Measurements from ENCODE around the gene APOBEC3H. TPM values are rescaled to one million over a fixed set of nuclear protein-coding genes. Genes with fewer than 3 reads are reported as not detected.

APOBEC3H gene
- total and polyA plus RNA-seq, 2 experiments from 2014 or later: not detected

DNA sequence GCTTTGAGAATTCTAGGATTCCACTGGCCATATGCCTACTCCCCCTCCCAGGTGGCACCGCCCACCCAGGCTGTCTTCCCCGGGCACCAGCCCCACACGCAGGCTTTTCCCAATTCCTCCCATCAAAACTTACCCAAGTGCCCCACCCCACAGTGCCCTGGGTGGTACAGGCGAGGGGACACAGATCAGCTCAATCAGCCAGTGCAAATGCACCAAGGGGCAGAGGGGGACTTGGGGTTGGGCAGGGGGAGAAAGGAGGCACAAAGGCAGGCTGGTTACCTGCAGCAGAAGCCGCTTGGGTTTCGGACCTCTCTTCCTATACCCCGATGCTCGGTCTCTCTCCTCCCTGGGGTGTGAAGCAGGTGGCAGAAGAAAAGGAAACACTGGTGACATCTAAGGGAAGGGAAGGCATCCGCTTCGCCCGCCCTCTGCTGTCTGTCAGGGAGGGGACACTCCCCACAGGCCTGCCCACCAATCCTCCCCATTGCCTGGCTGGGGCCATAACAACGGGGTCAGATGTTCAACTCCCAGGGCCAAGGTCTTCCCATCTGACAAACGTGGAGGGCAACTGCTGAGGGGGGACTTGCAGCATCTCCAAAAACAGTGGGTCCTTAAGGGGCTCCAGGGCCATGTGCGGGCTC is 41.4 kb downstream of the APOBEC3H start (continued):
- TF ChIP-seq, protein P1, sequence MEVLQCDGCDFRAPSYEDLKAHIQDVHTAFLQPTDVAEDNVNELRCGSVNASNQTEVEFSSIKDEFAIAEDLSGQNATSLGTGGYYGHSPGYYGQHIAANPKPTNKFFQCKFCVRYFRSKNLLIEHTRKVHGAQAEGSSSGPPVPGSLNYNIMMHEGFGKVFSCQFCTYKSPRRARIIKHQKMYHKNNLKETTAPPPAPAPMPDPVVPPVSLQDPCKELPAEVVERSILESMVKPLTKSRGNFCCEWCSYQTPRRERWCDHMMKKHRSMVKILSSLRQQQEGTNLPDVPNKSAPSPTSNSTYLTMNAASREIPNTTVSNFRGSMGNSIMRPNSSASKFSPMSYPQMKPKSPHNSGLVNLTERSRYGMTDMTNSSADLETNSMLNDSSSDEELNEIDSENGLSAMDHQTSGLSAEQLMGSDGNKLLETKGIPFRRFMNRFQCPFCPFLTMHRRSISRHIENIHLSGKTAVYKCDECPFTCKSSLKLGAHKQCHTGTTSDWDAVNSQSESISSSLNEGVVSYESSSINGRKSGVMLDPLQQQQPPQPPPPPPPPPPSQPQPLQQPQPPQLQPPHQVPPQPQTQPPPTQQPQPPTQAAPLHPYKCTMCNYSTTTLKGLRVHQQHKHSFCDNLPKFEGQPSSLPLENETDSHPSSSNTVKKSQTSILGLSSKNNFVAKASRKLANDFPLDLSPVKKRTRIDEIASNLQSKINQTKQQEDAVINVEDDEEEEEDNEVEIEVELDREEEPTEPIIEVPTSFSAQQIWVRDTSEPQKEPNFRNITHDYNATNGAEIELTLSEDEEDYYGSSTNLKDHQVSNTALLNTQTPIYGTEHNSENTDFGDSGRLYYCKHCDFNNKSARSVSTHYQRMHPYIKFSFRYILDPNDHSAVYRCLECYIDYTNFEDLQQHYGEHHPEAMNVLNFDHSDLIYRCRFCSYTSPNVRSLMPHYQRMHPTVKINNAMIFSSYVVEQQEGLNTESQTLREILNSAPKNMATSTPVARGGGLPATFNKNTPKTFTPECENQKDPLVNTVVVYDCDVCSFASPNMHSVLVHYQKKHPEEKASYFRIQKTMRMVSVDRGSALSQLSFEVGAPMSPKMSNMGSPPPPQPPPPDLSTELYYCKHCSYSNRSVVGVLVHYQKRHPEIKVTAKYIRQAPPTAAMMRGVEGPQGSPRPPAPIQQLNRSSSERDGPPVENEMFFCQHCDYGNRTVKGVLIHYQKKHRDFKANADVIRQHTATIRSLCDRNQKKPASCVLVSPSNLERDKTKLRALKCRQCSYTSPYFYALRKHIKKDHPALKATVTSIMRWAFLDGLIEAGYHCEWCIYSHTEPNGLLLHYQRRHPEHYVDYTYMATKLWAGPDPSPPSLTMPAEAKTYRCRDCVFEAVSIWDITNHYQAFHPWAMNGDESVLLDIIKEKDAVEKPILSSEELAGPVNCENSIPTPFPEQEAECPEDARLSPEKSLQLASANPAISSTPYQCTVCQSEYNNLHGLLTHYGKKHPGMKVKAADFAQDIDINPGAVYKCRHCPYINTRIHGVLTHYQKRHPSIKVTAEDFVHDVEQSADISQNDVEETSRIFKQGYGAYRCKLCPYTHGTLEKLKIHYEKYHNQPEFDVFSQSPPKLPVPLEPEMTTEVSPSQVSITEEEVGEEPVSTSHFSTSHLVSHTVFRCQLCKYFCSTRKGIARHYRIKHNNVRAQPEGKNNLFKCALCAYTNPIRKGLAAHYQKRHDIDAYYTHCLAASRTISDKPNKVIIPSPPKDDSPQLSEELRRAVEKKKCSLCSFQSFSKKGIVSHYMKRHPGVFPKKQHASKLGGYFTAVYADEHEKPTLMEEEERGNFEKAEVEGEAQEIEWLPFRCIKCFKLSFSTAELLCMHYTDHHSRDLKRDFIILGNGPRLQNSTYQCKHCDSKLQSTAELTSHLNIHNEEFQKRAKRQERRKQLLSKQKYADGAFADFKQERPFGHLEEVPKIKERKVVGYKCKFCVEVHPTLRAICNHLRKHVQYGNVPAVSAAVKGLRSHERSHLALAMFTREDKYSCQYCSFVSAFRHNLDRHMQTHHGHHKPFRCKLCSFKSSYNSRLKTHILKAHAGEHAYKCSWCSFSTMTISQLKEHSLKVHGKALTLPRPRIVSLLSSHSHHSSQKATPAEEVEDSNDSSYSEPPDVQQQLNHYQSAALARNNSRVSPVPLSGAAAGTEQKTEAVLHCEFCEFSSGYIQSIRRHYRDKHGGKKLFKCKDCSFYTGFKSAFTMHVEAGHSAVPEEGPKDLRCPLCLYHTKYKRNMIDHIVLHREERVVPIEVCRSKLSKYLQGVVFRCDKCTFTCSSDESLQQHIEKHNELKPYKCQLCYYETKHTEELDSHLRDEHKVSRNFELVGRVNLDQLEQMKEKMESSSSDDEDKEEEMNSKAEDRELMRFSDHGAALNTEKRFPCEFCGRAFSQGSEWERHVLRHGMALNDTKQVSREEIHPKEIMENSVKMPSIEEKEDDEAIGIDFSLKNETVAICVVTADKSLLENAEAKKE (CRISPR knock-in tag; IDR thresholded peaks at IDR 0.05): no peak

DNA sequence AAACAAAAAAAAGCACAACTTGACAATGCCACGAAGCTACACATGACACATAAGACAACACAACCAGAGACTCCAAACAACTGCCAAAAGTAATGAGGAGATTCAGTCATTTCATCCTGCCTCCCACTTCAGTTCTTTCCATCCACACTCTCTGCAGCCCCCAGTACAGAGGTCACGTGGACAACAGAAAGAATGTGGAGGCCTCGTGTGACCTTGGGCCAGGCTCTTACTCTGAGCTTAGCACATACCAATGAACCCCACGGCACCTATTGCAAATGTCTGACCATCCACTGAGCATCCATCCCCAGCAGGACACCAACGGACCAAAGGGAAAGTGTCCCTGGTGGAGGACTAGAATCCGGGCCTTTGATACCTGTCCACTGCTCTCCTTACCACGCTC is 42.9 kb downstream of the APOBEC3H start:
- Histone ChIP-seq H3K4me3 (no peak overlapping the region), H3K79me2 (replicated peaks; ENCODE audit: insufficient read depth) (no peaks in the 10 kb centered on the region), H3K9me2 (ENCODE audit: insufficient read depth) (no peaks in the 10 kb centered on the region), H2AFZ (no peak overlapping the region), H3K27ac (ENCODE audit: low read depth) (no peak overlapping the region), H3K4me2 (no peak overlapping the region), H4K20me1 (replicated peaks; ENCODE audit: insufficient read depth) (no peaks in the 10 kb centered on the region), H3F3A (replicated peaks; ENCODE audit: low read depth) (peaks cover 12% of the 10 kb centered on the region; the same call in 1 of the 2 replicates), H3K4me1 (ENCODE audit: insufficient read depth) (peaks cover 15% of the 10 kb centered on the region), H3K36me3 (ENCODE audit: insufficient read depth) (no peaks in the 10 kb centered on the region), H3K27me3 (ENCODE audit: insufficient read depth) (0 out of 2 replicates have a peak, but pooled peaks cover 3% of the 10 kb centered on the region)
- Mint-ChIP-seq H3K9me3 (no peaks in the 10 kb centered on the region), H3K36me3 (ENCODE audit: low read depth) (no peaks in the 10 kb centered on the region), H3K4me3 (no peak overlapping the region), H3K27ac (no peak overlapping the region), H3K27me3 (ENCODE audit: insufficient read depth, low read depth, poor library complexity) (peaks cover 10% of the 10 kb centered on the region), H3K4me1 (peaks cover 22% of the 10 kb centered on the region)
- ATAC-seq (no peak), DNase-seq (ENCODE audit: low spot score) (no peak)
- TF ChIP-seq, protein P2, sequence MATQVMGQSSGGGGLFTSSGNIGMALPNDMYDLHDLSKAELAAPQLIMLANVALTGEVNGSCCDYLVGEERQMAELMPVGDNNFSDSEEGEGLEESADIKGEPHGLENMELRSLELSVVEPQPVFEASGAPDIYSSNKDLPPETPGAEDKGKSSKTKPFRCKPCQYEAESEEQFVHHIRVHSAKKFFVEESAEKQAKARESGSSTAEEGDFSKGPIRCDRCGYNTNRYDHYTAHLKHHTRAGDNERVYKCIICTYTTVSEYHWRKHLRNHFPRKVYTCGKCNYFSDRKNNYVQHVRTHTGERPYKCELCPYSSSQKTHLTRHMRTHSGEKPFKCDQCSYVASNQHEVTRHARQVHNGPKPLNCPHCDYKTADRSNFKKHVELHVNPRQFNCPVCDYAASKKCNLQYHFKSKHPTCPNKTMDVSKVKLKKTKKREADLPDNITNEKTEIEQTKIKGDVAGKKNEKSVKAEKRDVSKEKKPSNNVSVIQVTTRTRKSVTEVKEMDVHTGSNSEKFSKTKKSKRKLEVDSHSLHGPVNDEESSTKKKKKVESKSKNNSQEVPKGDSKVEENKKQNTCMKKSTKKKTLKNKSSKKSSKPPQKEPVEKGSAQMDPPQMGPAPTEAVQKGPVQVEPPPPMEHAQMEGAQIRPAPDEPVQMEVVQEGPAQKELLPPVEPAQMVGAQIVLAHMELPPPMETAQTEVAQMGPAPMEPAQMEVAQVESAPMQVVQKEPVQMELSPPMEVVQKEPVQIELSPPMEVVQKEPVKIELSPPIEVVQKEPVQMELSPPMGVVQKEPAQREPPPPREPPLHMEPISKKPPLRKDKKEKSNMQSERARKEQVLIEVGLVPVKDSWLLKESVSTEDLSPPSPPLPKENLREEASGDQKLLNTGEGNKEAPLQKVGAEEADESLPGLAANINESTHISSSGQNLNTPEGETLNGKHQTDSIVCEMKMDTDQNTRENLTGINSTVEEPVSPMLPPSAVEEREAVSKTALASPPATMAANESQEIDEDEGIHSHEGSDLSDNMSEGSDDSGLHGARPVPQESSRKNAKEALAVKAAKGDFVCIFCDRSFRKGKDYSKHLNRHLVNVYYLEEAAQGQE (IDR thresholded peaks at IDR 0.05; ENCODE audit: unreplicated experiment): no peak
- TF ChIP-seq, protein P3, sequence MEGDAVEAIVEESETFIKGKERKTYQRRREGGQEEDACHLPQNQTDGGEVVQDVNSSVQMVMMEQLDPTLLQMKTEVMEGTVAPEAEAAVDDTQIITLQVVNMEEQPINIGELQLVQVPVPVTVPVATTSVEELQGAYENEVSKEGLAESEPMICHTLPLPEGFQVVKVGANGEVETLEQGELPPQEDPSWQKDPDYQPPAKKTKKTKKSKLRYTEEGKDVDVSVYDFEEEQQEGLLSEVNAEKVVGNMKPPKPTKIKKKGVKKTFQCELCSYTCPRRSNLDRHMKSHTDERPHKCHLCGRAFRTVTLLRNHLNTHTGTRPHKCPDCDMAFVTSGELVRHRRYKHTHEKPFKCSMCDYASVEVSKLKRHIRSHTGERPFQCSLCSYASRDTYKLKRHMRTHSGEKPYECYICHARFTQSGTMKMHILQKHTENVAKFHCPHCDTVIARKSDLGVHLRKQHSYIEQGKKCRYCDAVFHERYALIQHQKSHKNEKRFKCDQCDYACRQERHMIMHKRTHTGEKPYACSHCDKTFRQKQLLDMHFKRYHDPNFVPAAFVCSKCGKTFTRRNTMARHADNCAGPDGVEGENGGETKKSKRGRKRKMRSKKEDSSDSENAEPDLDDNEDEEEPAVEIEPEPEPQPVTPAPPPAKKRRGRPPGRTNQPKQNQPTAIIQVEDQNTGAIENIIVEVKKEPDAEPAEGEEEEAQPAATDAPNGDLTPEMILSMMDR (conservative IDR thresholded peaks at IDR 0.05; ENCODE audit: low read depth in 2 of 2): no peak
- TF ChIP-seq EZH2phosphoT487 (IDR thresholded peaks at IDR 0.05; ENCODE audit: unreplicated experiment) (no peak), STAT1 (IDR thresholded peaks at IDR 0.05; ENCODE audit: unreplicated experiment) (no peak), JUNB (IDR thresholded peaks at IDR 0.05; ENCODE audit: unreplicated experiment) (no peak), EZH2 (IDR thresholded peaks at IDR 0.05; ENCODE audit: low read depth, unreplicated experiment) (no peak), CREB1 (CRISPR knock-in tag; IDR thresholded peaks at IDR 0.05; ENCODE audit: low read depth) (no peak), ZNF114 (CRISPR knock-in tag; IDR thresholded peaks at IDR 0.05) (no peak)
